Measurements from ENCODE around the gene HEATR1.

HEATR1 gene

GRCh38 chr1:236565530-236565929 is 38.8 kb downstream of the HEATR1 start:
- TF ChIP-seq CTCF (IDR thresholded peaks at IDR 0.05; ENCODE audit: low read depth, low read length, poor library complexity, severe bottlenecking), result no peak
- TF ChIP-seq EZH2phosphoT487 (IDR thresholded peaks at IDR 0.05; ENCODE audit: borderline replicate concordance, low read length), result no peak
- Histone ChIP-seq H3F3A (ENCODE audit: control insufficient read depth, insufficient read depth) (no peaks in the 10 kb centered on the region), H3K4me2 (ENCODE audit: low read length) (no peak overlapping the region), H4K20me1 (ENCODE audit: control insufficient read depth, insufficient read depth, low read depth, low read length) (0 out of 2 replicates have a peak, but pooled peaks cover 3% of the 10 kb centered on the region), H3K4me1 (ENCODE audit: control insufficient read depth, low read length) (no peaks in the 10 kb centered on the region), H3K79me2 (ENCODE audit: control insufficient read depth, low read length) (no peaks in the 10 kb centered on the region), H3K9me2 (replicated peaks; ENCODE audit: control insufficient read depth, low read length) (no peaks in the 10 kb centered on the region), H3K27ac (ENCODE audit: low read depth, low read length) (no peak overlapping the region), H3K9me3 (ENCODE audit: control insufficient read depth, insufficient read depth, low read length) (no peaks in the 10 kb centered on the region), H3K36me3 (ENCODE audit: control insufficient read depth, low read length) (peaks cover 94% of the 10 kb centered on the region), H3K27me3 (ENCODE audit: control insufficient read depth, low read length) (no peaks in the 10 kb centered on the region), H3K4me3 (ENCODE audit: low read length) (no peak overlapping the region)

GRCh38 chr1:236561976-236562375 is 42.3 kb downstream of the HEATR1 start:
- no peaks in the 10 kb centered on the region for H3K9me2 ChIP-seq (replicated peaks; ENCODE audit: control insufficient read depth, low read length)
- no peaks in the 10 kb centered on the region for H3K9me3 ChIP-seq (ENCODE audit: control insufficient read depth, insufficient read depth, low read length)
- no peak overlapping the region for H3K4me2 ChIP-seq (ENCODE audit: low read length)
- TF ChIP-seq CTCF (IDR thresholded peaks at IDR 0.05; ENCODE audit: low read depth, low read length, poor library complexity, severe bottlenecking) (no peak), EZH2phosphoT487 (IDR thresholded peaks at IDR 0.05; ENCODE audit: borderline replicate concordance, low read length) (no peak)
- 0 out of 2 replicates have a peak, but pooled peaks cover 3% of the 10 kb centered on the region for H4K20me1 ChIP-seq (ENCODE audit: control insufficient read depth, insufficient read depth, low read depth, low read length)
- no peaks in the 10 kb centered on the region for H3K4me1 ChIP-seq (ENCODE audit: control insufficient read depth, low read length)
- no peaks in the 10 kb centered on the region for H3K27me3 ChIP-seq (ENCODE audit: control insufficient read depth, low read length)
- no peaks in the 10 kb centered on the region for H3K79me2 ChIP-seq (ENCODE audit: control insufficient read depth, low read length)
- H3K27ac ChIP-seq (ENCODE audit: low read depth, low read length), result no peak overlapping the region
- no peaks in the 10 kb centered on the region for H3F3A ChIP-seq (ENCODE audit: control insufficient read depth, insufficient read depth)
- peaks cover 96% of the 10 kb centered on the region for H3K36me3 ChIP-seq (ENCODE audit: control insufficient read depth, low read length)
- H3K4me3 ChIP-seq (ENCODE audit: low read length), result no peak overlapping the region

GRCh38 chr1:236560213-236560771 is 44.0 kb downstream of the HEATR1 start:
- H3K36me3 ChIP-seq (ENCODE audit: control insufficient read depth, low read length), result peaks cover 96% of the 10 kb centered on the region
- TF ChIP-seq CTCF (IDR thresholded peaks at IDR 0.05; ENCODE audit: low read depth, low read length, poor library complexity, severe bottlenecking), result no peak
- TF ChIP-seq EZH2phosphoT487 (IDR thresholded peaks at IDR 0.05; ENCODE audit: borderline replicate concordance, low read length), result no peak

More at GRCh38 chr1:236560213-236560771, 44.0 kb downstream of the HEATR1 start:
- H3K9me3 ChIP-seq (ENCODE audit: control insufficient read depth, insufficient read depth, low read length), result no peaks in the 10 kb centered on the region
- no peak overlapping the region for H3K4me3 ChIP-seq (ENCODE audit: low read length)
- H3K9me2 ChIP-seq (replicated peaks; ENCODE audit: control insufficient read depth, low read length), result no peaks in the 10 kb centered on the region
- no peaks in the 10 kb centered on the region for H3K79me2 ChIP-seq (ENCODE audit: control insufficient read depth, low read length)
- no peak overlapping the region for H3K27ac ChIP-seq (ENCODE audit: low read depth, low read length)
- H3K4me1 ChIP-seq (ENCODE audit: control insufficient read depth, low read length), result no peaks in the 10 kb centered on the region
- H3K27me3 ChIP-seq (ENCODE audit: control insufficient read depth, low read length), result no peaks in the 10 kb centered on the region
- no peak overlapping the region for H3K4me2 ChIP-seq (ENCODE audit: low read length)
- H4K20me1 ChIP-seq (ENCODE audit: control insufficient read depth, insufficient read depth, low read depth, low read length), result peaks cover 3% of the 10 kb centered on the region; the same call in 1 of the 2 replicates
- H3F3A ChIP-seq (ENCODE audit: control insufficient read depth, insufficient read depth), result no peaks in the 10 kb centered on the region
